Upper lobe of left lung (tissue), 6 donors: ENCODE data around the gene KRT7. TPM values are rescaled to one million over a fixed set of nuclear protein-coding genes. Genes with fewer than 3 reads are reported as not detected.

Source experiments
- ATAC-seq, 2 donors: fragments of 200-7000 bp; cut with Tn5 transposase; one replicate each; pipeline ENCODE4 v1.9.1; 2022; ENCODE audit warnings: mild to moderate bottlenecking in 2 of 2, moderate library complexity in 2 of 2; ENCODE audit not compliant: low FRiP score in 2 of 2
- DNase-seq, 2 donors: peaks; one replicate each; pipeline ENCODE4 v3.0.0-alpha.2; 2019 to 2020
- H3K27ac ChIP-seq, 4 donors: fragments of 200-600 bp; sonication (generic); one replicate each; pipeline ENCODE4 v1.5.1; 2016 to 2019
- H3K27me3 ChIP-seq, 4 donors: fragments of 200-600 bp; sonication (generic); one replicate each; pipeline ENCODE4 v1.5.1; 2017 to 2019
- H3K36me3 ChIP-seq, 4 donors: fragments of 200-600 bp; sonication (generic); one replicate each; pipeline ENCODE4 v1.5.1; 2016 to 2019
- H3K4me1 ChIP-seq, 4 donors: fragments of 200-600 bp; sonication (generic); one replicate each; pipeline ENCODE4 v1.5.1; 2018 to 2019
- H3K4me3 ChIP-seq, 4 donors: fragments of 200-600 bp; sonication (generic); one replicate each; pipeline ENCODE4 v1.5.1; 2017 to 2019; ENCODE audit warnings: mild to moderate bottlenecking in 2 of 4, moderate library complexity in 1 of 4
- H3K9me3 ChIP-seq, 4 donors: fragments of 200-600 bp; sonication (generic); one replicate each; pipeline ENCODE4 v1.5.1; 2018 to 2019
- EP300 ChIP-seq, 4 donors: sonication (generic); formaldehyde crosslinking; IDR thresholded peaks; one replicate each; pipeline ENCODE4 v1.5.1; 2017; ENCODE audit warnings: antibody characterized with exemption in 4 of 4, control low read depth in 2 of 4
- POLR2A ChIP-seq, 4 donors: fragments of 450-650 bp; IDR thresholded peaks; one replicate each; pipeline ENCODE4 v1.5.1; 2016 to 2017; ENCODE audit warnings: antibody characterized with exemption in 4 of 4, mild to moderate bottlenecking in 2 of 4
- POLR2AphosphoS5 ChIP-seq, 2 donors: sonication (generic); formaldehyde crosslinking; IDR thresholded peaks; one replicate each; pipeline ENCODE4 v1.5.1; 2017; ENCODE audit warnings: antibody characterized with exemption in 2 of 2
- WGBS, 2 donors: methylation state at CpG; one replicate each; pipeline ENCODE4 v1.1.5; 2017 to 2018; 5-methylcytosine and 5-hydroxymethylcytosine counted together
- total RNA-seq, 6 donors: library from RNA; depleted of rRNA in 4 of 6; stranded (reverse); fragments of >200 nt in 4 of 6; gene quantifications; one replicate each; pipeline versions ENCODE4 v1.1.0 to v1.2.1, GENCODE V29; 2016 to 2021
- TF ChIP-seq, protein P1 (sequence below), 6 experiments: fragments of 450-650 bp in 4 of 6; fragments of 200-600 bp in 2 of 6; sonication (generic) in 2 of 6; IDR thresholded peaks; one replicate each; pipeline ENCODE4 v1.5.1; 2016 to 2019; ENCODE audit warnings: antibody characterized with exemption in 6 of 6
- donor health status: DM: no; HTN: no; CAD: no; lungs with moderate emphysema.
- donor health status: DM: no; HTN: yes; CAD: no; lungs with severe emphysema.

Gene KRT7
- total RNA-seq, 6 donors from 2014 or later = 247 to 1,279 (median 821) TPM

DNA sequence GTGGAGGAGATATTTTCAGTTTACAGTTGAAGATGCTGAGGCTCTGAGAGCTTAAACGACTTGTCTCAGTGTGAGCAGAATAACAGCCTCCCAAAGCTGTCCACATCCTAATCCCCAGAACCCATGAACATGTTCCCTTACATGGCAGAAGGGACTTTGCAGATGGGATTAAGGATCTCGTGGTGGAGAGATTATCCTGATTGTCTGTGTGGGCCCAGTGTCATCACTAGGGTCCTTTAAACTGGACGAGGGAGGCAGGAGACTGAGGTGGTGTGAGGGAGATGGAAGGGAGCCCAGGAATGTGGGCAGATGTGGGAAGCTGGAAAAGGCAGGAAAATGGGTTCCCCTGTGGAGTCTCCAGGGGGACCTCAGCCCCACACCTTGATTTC lies 31.6 kb upstream of the KRT7 start:
- H3K4me3 ChIP-seq = no peak overlapping the region
- TF ChIP-seq, protein P1, sequence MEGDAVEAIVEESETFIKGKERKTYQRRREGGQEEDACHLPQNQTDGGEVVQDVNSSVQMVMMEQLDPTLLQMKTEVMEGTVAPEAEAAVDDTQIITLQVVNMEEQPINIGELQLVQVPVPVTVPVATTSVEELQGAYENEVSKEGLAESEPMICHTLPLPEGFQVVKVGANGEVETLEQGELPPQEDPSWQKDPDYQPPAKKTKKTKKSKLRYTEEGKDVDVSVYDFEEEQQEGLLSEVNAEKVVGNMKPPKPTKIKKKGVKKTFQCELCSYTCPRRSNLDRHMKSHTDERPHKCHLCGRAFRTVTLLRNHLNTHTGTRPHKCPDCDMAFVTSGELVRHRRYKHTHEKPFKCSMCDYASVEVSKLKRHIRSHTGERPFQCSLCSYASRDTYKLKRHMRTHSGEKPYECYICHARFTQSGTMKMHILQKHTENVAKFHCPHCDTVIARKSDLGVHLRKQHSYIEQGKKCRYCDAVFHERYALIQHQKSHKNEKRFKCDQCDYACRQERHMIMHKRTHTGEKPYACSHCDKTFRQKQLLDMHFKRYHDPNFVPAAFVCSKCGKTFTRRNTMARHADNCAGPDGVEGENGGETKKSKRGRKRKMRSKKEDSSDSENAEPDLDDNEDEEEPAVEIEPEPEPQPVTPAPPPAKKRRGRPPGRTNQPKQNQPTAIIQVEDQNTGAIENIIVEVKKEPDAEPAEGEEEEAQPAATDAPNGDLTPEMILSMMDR (IDR thresholded peaks at IDR 0.05) = no peak
- TF ChIP-seq EP300 (IDR thresholded peaks at IDR 0.05) = no peak
- TF ChIP-seq POLR2A (IDR thresholded peaks at IDR 0.05) = no peak
- H3K9me3 ChIP-seq = no peaks in the 10 kb centered on the region
- no peaks in the 10 kb centered on the region for H3K36me3 ChIP-seq
- DNase-seq = no peak
- peak overlapping the region in 2 of 4 donors; percentile 65 to 73 for H3K27ac ChIP-seq
- no peaks in the 10 kb centered on the region for H3K27me3 ChIP-seq
- 47 to 48% methylated on average over 3 of the region's 3 CpGs for WGBS, 2 donors
- no peak for ATAC-seq
- H3K4me1 ChIP-seq = peaks cover 38 to 64% (median 53%) of the 10 kb centered on the region in 4 donors

DNA sequence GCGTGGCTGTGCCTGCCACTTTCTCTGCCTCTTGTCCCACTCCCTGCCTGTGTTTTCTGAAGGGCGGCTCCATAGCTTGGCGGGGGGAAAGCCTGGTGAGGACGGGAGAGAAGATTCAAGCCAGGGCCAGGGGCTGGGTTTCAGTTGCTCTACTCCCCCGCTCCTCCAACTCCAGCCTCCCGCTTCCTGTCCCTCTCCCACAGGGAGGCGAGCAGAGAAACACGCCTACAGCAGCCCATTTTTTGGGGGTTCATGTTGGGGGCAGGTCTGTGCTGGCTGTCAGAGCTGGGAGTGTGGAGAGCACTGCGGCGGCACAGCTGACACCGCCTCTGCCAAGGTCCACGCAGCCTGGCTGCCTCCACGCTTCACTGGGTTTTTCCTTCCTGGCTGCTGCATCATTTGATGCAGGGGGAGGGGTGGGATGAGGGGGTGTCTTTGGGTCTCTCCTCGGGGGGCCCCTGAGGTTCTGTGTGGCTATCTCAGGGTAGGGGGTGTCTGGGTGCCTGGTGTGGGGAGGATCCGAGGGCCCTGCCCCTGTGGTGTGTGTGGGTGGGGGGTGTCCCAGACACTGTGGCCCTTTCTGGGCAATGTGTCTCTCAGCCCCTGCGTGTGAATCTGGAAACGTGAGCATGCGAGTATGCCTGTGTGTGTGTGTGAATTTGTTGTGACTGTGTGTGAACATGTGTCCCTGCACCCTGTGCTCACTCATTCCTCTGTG lies 30.5 kb upstream of the KRT7 start:
- WGBS, 2 donors = 30 to 41% methylated on average over 11 to 18 of the region's 18 CpGs
- no peak for DNase-seq
- peak; percentile 2 to 6 for ATAC-seq
- Histone ChIP-seq H3K27me3 (no peaks in the 10 kb centered on the region), H3K9me3 (no peaks in the 10 kb centered on the region), H3K4me3 (no peak overlapping the region), H3K36me3 (no peaks in the 10 kb centered on the region), H3K4me1 (peaks cover 35 to 57% (median 47%) of the 10 kb centered on the region in 4 donors), H3K27ac (peak overlapping the region; percentile 15 to 73 (median 64))
- TF ChIP-seq EP300 (IDR thresholded peaks at IDR 0.05) = no peak
- no peak for TF ChIP-seq POLR2A (IDR thresholded peaks at IDR 0.05)
- TF ChIP-seq, protein P1 (IDR thresholded peaks at IDR 0.05) = no peak
- no peak for TF ChIP-seq POLR2AphosphoS5 (IDR thresholded peaks at IDR 0.05)

DNA sequence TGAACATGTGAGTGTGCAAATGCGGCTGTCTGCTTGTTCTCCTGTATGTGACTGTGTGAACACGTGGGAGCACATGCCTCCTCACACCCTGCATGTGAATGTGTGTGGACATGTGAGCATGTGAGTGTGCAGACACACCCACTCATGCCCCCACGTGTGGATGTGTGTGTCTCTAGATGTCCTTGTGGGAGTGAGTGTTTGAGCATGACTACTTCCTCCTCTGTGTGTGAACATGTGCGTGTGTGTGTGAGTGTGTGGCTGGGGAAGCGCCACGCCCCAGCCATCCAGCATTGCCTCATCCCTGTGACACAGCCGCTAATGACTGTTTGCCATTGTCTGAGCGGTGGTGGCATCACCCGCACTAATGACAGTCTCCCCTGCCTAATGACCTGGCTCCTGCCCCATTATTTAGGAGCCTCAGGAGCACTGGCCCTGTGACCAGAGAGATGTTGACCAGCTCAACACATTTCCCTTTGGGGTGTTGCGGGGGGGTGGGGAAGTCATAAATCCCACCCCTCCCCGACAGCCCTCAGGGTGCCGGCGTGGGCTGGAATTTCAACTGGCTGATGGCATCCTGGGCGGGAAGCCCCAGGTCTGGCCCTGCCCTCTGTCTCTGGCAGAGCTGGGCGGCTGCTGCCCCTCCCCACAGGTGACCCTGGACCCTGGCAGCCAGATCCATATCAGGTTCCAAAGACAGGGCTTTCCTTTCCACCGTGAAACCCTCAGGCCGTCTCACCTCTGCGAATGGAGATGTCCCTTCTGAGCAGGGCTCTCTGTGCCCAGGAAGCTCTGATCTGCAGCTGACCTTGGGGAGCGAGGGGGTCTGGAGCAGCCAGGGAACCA lies 29.7 kb upstream of the KRT7 start:
- peaks cover 33 to 57% (median 42%) of the 10 kb centered on the region in 4 donors for H3K4me1 ChIP-seq
- H3K27ac ChIP-seq = peak overlapping the region; percentile 15 to 73 (median 66)

DNA sequence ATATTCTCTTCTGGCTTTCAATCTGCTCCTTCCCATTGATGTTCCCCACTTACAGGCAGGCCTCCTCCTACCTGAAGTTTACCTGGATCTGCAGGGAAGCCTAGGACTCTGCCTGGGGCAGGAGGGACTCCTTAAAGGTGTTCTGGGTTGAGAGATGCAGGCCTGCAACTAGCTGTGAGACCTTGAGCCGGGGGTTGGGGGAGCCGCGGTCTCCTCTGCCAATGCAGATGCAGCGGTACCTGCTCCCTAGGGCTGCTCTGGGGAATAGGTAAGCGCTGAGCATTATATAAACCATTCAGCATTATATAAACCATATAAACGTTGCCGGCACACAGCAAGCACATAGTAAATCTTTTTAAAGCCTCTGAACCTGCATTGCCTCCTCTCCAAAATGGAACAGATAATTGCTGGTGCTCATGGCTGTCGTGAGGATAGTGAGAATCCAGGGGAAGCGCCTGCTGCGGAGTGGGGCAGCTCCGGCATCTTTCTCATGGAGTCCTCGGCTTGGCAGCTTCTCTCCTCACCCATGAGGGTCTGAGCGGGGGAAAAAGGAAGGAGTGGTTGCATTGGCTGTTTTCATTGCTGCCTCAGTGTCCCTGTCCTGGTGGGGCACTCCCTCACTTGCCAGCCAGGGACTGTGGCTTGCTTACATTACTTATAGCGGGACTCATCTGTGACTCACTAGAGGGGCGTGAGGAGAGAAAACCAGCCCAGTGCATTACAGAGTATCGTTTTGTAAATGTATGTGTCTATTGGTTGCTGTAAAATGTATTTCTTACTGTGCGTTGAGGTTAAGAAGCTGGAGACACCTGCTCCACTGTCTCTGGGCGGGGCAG lies 28.7 kb upstream of the KRT7 start:
- Histone ChIP-seq H3K27ac (peak overlapping the region in 1 of 4 donors; percentile 73), H3K36me3 (no peaks in the 10 kb centered on the region), H3K4me1 (peaks cover 23 to 48% (median 31%) of the 10 kb centered on the region in 4 donors), H3K27me3 (no peaks in the 10 kb centered on the region), H3K9me3 (no peaks in the 10 kb centered on the region), H3K4me3 (no peak overlapping the region)
- 89 to 90% methylated on average over 17 to 18 of the region's 18 CpGs for WGBS, 2 donors
- TF ChIP-seq POLR2A (IDR thresholded peaks at IDR 0.05) (no peak), POLR2AphosphoS5 (IDR thresholded peaks at IDR 0.05) (no peak), EP300 (IDR thresholded peaks at IDR 0.05) (no peak)
- TF ChIP-seq, protein P1 (IDR thresholded peaks at IDR 0.05) = no peak
- DNase-seq (no peak), ATAC-seq (no peak)

More for the DNA sequence above, 29.7 kb upstream of the KRT7 start:
- H3K9me3 ChIP-seq = no peaks in the 10 kb centered on the region
- DNase-seq (peak in 1 of 2 donors; percentile 71), ATAC-seq (peak; percentile 61 to 71)
- no peaks in the 10 kb centered on the region for H3K36me3 ChIP-seq
- no peak overlapping the region for H3K4me3 ChIP-seq
- no peaks in the 10 kb centered on the region for H3K27me3 ChIP-seq
- TF ChIP-seq POLR2A (IDR thresholded peaks at IDR 0.05) (no peak), POLR2AphosphoS5 (IDR thresholded peaks at IDR 0.05) (peak; percentile 68 to 74), EP300 (IDR thresholded peaks at IDR 0.05) (peak in 1 of 4 donors; percentile 80)
- TF ChIP-seq, protein P1 (IDR thresholded peaks at IDR 0.05) = no peak
- WGBS, 2 donors = 43 to 45% methylated on average over 6 to 14 of the region's 19 CpGs
